22Rv1 (cell line): Measurements from ENCODE around the gene GALNTL6.

Experiments used
- ZFX ChIP-seq: fragments of 450-650 bp; IDR thresholded peaks from 2 replicates; pipeline ENCODE4 v1.6.1; 2017; ENCODE audit warnings: antibody characterized with exemption, borderline replicate concordance
- TF ChIP-seq, protein P1 (sequence below): fragments of 450-650 bp; IDR thresholded peaks from 2 replicates; pipeline ENCODE4 v1.5.1; 2017; ENCODE audit warnings: mild to moderate bottlenecking

DNA sequence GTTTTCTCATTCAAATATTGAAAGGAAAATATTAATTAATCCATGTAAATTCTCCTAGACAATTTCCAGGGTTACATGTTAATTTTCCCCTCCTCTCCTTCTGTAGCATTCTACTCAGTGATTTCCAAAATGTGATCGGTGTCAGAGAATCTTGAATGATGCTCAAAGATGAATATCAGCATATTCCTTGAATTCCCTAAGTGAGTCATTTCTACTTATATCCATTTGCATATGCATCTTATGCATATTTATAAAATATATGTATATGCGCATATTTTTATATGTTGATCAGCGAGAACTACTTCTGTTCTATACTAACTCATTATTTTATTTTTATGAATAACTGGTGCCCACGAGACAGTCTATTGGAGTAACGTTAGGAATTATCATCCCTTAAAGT is 33.9 kb upstream of the GALNTL6 start:
- TF ChIP-seq, protein P1, sequence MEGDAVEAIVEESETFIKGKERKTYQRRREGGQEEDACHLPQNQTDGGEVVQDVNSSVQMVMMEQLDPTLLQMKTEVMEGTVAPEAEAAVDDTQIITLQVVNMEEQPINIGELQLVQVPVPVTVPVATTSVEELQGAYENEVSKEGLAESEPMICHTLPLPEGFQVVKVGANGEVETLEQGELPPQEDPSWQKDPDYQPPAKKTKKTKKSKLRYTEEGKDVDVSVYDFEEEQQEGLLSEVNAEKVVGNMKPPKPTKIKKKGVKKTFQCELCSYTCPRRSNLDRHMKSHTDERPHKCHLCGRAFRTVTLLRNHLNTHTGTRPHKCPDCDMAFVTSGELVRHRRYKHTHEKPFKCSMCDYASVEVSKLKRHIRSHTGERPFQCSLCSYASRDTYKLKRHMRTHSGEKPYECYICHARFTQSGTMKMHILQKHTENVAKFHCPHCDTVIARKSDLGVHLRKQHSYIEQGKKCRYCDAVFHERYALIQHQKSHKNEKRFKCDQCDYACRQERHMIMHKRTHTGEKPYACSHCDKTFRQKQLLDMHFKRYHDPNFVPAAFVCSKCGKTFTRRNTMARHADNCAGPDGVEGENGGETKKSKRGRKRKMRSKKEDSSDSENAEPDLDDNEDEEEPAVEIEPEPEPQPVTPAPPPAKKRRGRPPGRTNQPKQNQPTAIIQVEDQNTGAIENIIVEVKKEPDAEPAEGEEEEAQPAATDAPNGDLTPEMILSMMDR = no peak
- no peak for TF ChIP-seq ZFX
